Adipocyte (in vitro differentiated cells): Measurements from ENCODE around the gene NUDT4.

ENCODE experiments used
- DNase-seq: peaks from one replicate; pipeline ENCODE4 v3.0.0-alpha.2; 2015; ENCODE audit warnings: low read depth
- H3K27me3 ChIP-seq: replicated peaks from 2 replicates; pipeline ENCODE4 v1.7.0; 2013; ENCODE audit warnings: mild to moderate bottlenecking, low read length, moderate library complexity; ENCODE audit not compliant: control insufficient read depth, insufficient read depth
- H3K36me3 ChIP-seq: 2 replicates; pipeline ENCODE4 v1.7.0; 2013; ENCODE audit warnings: low read length, mild to moderate bottlenecking, moderate library complexity; ENCODE audit not compliant: control insufficient read depth, insufficient read depth, severe bottlenecking
- H3K4me1 ChIP-seq: 2 replicates; pipeline ENCODE4 v1.7.0; 2013; ENCODE audit warnings: mild to moderate bottlenecking, low read length, moderate library complexity; ENCODE audit not compliant: control insufficient read depth, insufficient read depth
- H3K4me3 ChIP-seq: 2 replicates; pipeline ENCODE4 v1.7.0; 2013; ENCODE audit warnings: mild to moderate bottlenecking, low read length, moderate library complexity
- H3K9ac ChIP-seq: 2 replicates; pipeline ENCODE4 v1.7.0; 2013; ENCODE audit warnings: mild to moderate bottlenecking, low read length, moderate library complexity
- H3K9me3 ChIP-seq: 2 replicates; pipeline ENCODE4 v1.7.0; 2013; ENCODE audit warnings: mild to moderate bottlenecking, low read length, moderate library complexity; ENCODE audit not compliant: control insufficient read depth

The NUDT4 gene

GRCh38 chr12:93377252-93378195 is at the start of gene NUDT4:
Gene NUDT4 (plus strand): TSS chr12:93377925. CDS start chr12:93378323, 398 bp downstream.
- Histone ChIP-seq H3K9me3 (no peaks in the 10 kb centered on the region), H3K36me3 (no peaks in the 10 kb centered on the region), H3K4me1 (peaks cover 63% of the 10 kb centered on the region), H3K4me3 (peak within 1 kb of the TSS; percentile 99), H3K27me3 (no peaks in the 10 kb centered on the region), H3K9ac (peak within 1 kb of the TSS; percentile 96)
- peak; percentile 97 for DNase-seq

- no peaks in the 10 kb centered on the region for H3K9me3 ChIP-seq
- H3K36me3 ChIP-seq: no peaks in the 10 kb centered on the region
- no peak overlapping the region for H3K4me3 ChIP-seq
- H3K9ac ChIP-seq: no peak overlapping the region
- DNase-seq: no peak
- peaks cover 20% of the 10 kb centered on the region for H3K4me1 ChIP-seq
- H3K27me3 ChIP-seq: no peaks in the 10 kb centered on the region
These were observed 44.7 kb upstream of the NUDT4 start for GRCh38 chr12:93333054-93333453.

- DNase-seq: no peak
- Histone ChIP-seq H3K9ac (no peak overlapping the region), H3K9me3 (no peaks in the 10 kb centered on the region), H3K4me3 (no peak overlapping the region), H3K27me3 (no peaks in the 10 kb centered on the region), H3K36me3 (no peaks in the 10 kb centered on the region), H3K4me1 (peaks cover 20% of the 10 kb centered on the region)
These were observed 43.9 kb upstream of the NUDT4 start for GRCh38 chr12:93333828-93334227.

GRCh38 chr12:93335603-93336162 is 42.0 kb upstream of the NUDT4 start:
- Histone ChIP-seq H3K4me1 (peaks cover 20% of the 10 kb centered on the region), H3K27me3 (no peaks in the 10 kb centered on the region), H3K4me3 (peak overlapping the region; percentile 52), H3K9me3 (no peaks in the 10 kb centered on the region), H3K9ac (no peak overlapping the region), H3K36me3 (no peaks in the 10 kb centered on the region)
- no peak for DNase-seq

- H3K27me3 ChIP-seq: no peaks in the 10 kb centered on the region
- peaks cover 20% of the 10 kb centered on the region for H3K4me1 ChIP-seq
- H3K9me3 ChIP-seq: no peaks in the 10 kb centered on the region
- DNase-seq: peak; percentile 69
- no peaks in the 10 kb centered on the region for H3K36me3 ChIP-seq
- peak overlapping the region; percentile 52 for H3K4me3 ChIP-seq
- no peak overlapping the region for H3K9ac ChIP-seq
These were observed 41.4 kb upstream of the NUDT4 start for GRCh38 chr12:93336291-93336741.

- no peak overlapping the region for H3K9ac ChIP-seq
These were observed 39.1 kb upstream of the NUDT4 start for GRCh38 chr12:93338598-93338997.

GRCh38 chr12:93339695-93340094 is 38.0 kb upstream of the NUDT4 start:
- no peak for DNase-seq
- no peaks in the 10 kb centered on the region for H3K27me3 ChIP-seq
- H3K4me1 ChIP-seq: peaks cover 17% of the 10 kb centered on the region
- H3K4me3 ChIP-seq: no peak overlapping the region
- no peak overlapping the region for H3K9ac ChIP-seq
- no peaks in the 10 kb centered on the region for H3K9me3 ChIP-seq
- no peaks in the 10 kb centered on the region for H3K36me3 ChIP-seq

More at GRCh38 chr12:93338598-93338997, 39.1 kb upstream of the NUDT4 start:
- no peaks in the 10 kb centered on the region for H3K36me3 ChIP-seq
- peaks cover 17% of the 10 kb centered on the region for H3K4me1 ChIP-seq
- DNase-seq: no peak
- no peak overlapping the region for H3K4me3 ChIP-seq
- no peaks in the 10 kb centered on the region for H3K9me3 ChIP-seq
- H3K27me3 ChIP-seq: no peaks in the 10 kb centered on the region

- H3K9ac ChIP-seq: no peak overlapping the region
- H3K27me3 ChIP-seq: no peaks in the 10 kb centered on the region
- H3K4me1 ChIP-seq: peaks cover 6% of the 10 kb centered on the region
These were observed 36.2 kb upstream of the NUDT4 start for GRCh38 chr12:93341409-93342049.

GRCh38 chr12:93347054-93347785 is 30.5 kb upstream of the NUDT4 start:
- H3K9ac ChIP-seq: no peak overlapping the region
- H3K27me3 ChIP-seq: no peaks in the 10 kb centered on the region
- no peak for DNase-seq
- no peaks in the 10 kb centered on the region for H3K4me1 ChIP-seq
- H3K9me3 ChIP-seq: no peaks in the 10 kb centered on the region
- H3K4me3 ChIP-seq: no peak overlapping the region
- no peaks in the 10 kb centered on the region for H3K36me3 ChIP-seq

More at GRCh38 chr12:93341409-93342049, 36.2 kb upstream of the NUDT4 start:
- DNase-seq: no peak
- no peak overlapping the region for H3K4me3 ChIP-seq
- no peaks in the 10 kb centered on the region for H3K9me3 ChIP-seq
- H3K36me3 ChIP-seq: no peaks in the 10 kb centered on the region

- no peak for DNase-seq
- H3K36me3 ChIP-seq: no peaks in the 10 kb centered on the region
- no peaks in the 10 kb centered on the region for H3K9me3 ChIP-seq
- no peaks in the 10 kb centered on the region for H3K4me1 ChIP-seq
- no peak overlapping the region for H3K9ac ChIP-seq
- no peaks in the 10 kb centered on the region for H3K27me3 ChIP-seq
- H3K4me3 ChIP-seq: no peak overlapping the region
These were observed 28.9 kb upstream of the NUDT4 start for GRCh38 chr12:93348575-93349435.
